AG04449 (cell line): ENCODE measurements around the gene B3GNT4.
A peak's percentile ranks its signal among the peaks of the same experiment; 100 is the strongest.

Source experiments
- CTCF ChIA-PET: fragments of 350-600 bp; formaldehyde crosslinking; extraction: SDS; loops from one replicate; lab custom pipeline; 2021; ENCODE audit warnings: antibody characterized with exemption; lab: Yijun Ruan, JAX
- POLR2A ChIA-PET: fragments of 400-600, 350-600 bp; formaldehyde crosslinking; extraction: SDS; loops from one replicate; lab custom pipeline; 2020; ENCODE audit warnings: antibody characterized with exemption, inconsistent platforms; lab: Yijun Ruan, JAX
- DNase-seq: peaks from one replicate; pipeline ENCODE4 v3.0.0-alpha.2; 2010; ENCODE audit warnings: low read depth, low spot score
- H3K4me3 ChIP-seq: 2 replicates; pipeline ENCODE4 v1.5.1; 2011; ENCODE audit warnings: low read depth, mild to moderate bottlenecking, control low read depth, low read length
- CTCF ChIP-seq: IDR thresholded peaks from one replicate; pipeline ENCODE4 v1.5.1; 2011; ENCODE audit warnings: mild to moderate bottlenecking, moderate library complexity, low read length, control low read depth, inconsistent platforms; ENCODE audit not compliant: insufficient read depth; ENCODE audit errors: missing control alignments

Gene B3GNT4

GRCh38 chr12:122203301-122204166 is at the start of gene B3GNT4:
Gene B3GNT4, plus strand, starts transcription at chr12:122203709. Its CDS starts 910 bp downstream, at chr12:122204619.
- DNase-seq, result no peak
- CTCF ChIA-PET, result no interaction called here
- no peak for TF ChIP-seq CTCF

DNA sequence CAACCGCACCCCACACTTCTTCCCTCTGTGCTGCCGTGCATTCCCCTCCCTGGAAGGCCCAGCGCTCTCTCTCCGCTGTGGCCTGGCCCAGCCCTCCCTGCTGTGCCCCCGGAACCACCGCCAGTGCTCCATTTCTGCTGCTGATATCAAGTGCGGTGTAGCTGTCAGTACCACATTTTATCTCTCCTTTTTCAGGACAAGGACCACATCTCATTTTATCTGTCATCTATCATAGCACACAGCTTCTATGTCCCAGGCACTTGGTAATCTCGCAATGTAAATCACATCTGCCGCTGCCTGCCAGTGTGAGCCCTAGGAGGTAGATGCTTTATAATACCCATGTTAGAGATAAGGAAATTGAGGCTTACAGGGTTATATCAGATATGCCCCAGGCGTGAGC is 47.8 kb upstream of the B3GNT4 start:
- H3K4me3 ChIP-seq, result no peak overlapping the region
- DNase-seq, result no peak
- no peak for TF ChIP-seq CTCF
- POLR2A ChIA-PET, result no interaction called here
- CTCF ChIA-PET, result interaction anchor here (1.3 kb wide), 1 partner anchor 32 kb away, joined by 7 read pairs; no protein-coding TSS in a partner anchor

More at GRCh38 chr12:122203301-122204166, at the start of gene B3GNT4:
- POLR2A ChIA-PET, result interaction anchor here (0.5 kb wide), 1 partner anchor 15 kb away, joined by 4 read pairs; no protein-coding TSS in a partner anchor
- peak within 1 kb of the TSS; percentile 63 for H3K4me3 ChIP-seq

GRCh38 chr12:122158700-122159285 is 44.7 kb upstream of the B3GNT4 start:
- CTCF ChIA-PET, result interaction anchor here (0.7 to 1.2 kb wide), 3 partner anchors 18 to 117 kb away, joined by 3 to 4 read pairs (median 3); no protein-coding TSS in a partner anchor

DNA sequence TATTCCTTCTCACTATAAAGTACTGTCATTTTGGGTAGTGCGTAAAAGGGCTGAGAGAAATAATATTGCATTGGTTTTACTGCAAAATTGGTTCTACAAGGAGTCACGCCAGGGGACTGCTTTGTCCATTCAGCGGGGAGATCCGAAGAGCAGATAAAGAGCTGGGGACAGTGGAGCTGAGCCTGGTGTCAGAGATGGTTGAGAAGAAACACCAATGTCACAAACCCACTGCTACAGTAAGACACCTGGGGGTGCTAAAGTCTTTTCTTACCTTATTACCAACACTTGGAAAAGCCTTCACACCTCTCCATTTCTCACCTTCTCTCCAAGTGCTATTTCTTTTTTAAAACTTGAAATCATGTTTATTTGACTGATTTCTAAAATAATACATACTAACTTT is 43.6 kb upstream of the B3GNT4 start:
- ChIA-PET POLR2A (no interaction called here), CTCF (interaction anchor here (1.0 kb wide), 1 partner anchor 12 kb away, joined by 3 read pairs; no protein-coding TSS in a partner anchor)
- no peak for TF ChIP-seq CTCF
- DNase-seq, result no peak
- no peak overlapping the region for H3K4me3 ChIP-seq

More at GRCh38 chr12:122158700-122159285, 44.7 kb upstream of the B3GNT4 start:
- DNase-seq, result no peak
- POLR2A ChIA-PET, result interaction anchor here (0.5 kb wide), 1 partner anchor 15 kb away, joined by 3 read pairs; no protein-coding TSS in a partner anchor
- no peak overlapping the region for H3K4me3 ChIP-seq
- TF ChIP-seq CTCF, result no peak

DNA sequence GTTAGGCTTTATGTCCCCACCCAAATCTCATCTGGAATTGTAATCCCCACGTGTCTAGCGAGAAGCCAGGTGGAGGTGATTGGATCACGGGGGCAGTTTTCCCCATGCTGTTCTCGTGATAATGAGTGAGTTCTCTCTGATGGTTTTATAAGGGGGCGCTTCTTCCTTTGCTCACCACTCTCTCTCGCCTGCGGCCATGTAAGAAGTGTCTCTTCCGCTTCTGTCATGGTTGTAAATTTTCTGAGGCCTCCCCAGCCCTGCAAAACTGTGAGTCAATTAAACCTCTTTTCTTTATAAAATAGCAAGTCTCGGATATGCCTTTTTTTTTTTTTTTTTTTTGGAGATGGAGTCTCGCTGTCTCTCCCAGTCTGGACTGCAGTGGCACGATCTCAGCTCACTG is 42.7 kb upstream of the B3GNT4 start:
- no peak for TF ChIP-seq CTCF
- no peak for DNase-seq
- ChIA-PET POLR2A (interaction anchor here (0.6 kb wide), 1 partner anchor 94 kb away, joined by 4 read pairs; no protein-coding TSS in a partner anchor), CTCF (no interaction called here)
- no peak overlapping the region for H3K4me3 ChIP-seq

DNA sequence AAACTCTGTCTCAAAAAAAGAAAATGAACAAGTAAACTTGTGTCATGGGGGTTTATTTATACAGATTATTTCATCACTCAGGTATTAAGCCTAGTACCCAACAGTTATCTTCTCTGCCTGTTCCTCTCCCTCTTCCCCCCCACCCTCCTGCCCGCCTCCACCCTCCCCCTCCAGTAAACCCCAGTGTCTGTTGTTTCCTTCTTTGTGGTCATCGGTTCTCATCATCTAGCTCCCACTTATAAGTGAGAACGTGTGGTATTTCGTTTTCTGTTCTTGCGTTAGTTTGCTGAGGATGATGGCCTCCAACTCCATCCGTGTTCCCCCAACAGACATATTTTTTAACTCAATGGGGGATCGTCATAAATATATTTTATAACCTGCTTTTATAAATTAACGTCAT is 41.8 kb upstream of the B3GNT4 start:
- CTCF ChIA-PET, result no interaction called here
- TF ChIP-seq CTCF, result no peak
- no peak overlapping the region for H3K4me3 ChIP-seq
- POLR2A ChIA-PET, result no interaction called here
- no peak for DNase-seq
